IMR-90 (cell line): ENCODE results near the gene PANK2. TPM values are rescaled to one million over a fixed set of nuclear protein-coding genes. Genes with fewer than 3 reads are reported as not detected.

Experiments
- ATAC-seq: fragments of 200-7000 bp; cut with Tn5 transposase; 2 replicates; pipeline ENCODE4 v1.9.1; 2020; ENCODE audit warnings: low read depth, mild to moderate bottlenecking, moderate library complexity
- BruUV-seq: library from RNA; stranded (reverse); fragments of 400-500 nt; replicated peaks from 2 replicates; lab custom pipeline; 2021; lab: Mats Ljungman, UMichigan
- CTCF ChIA-PET: fragments of 300-600 bp; formaldehyde crosslinking; extraction: SDS; loops from one replicate; lab custom pipeline; 2021; ENCODE audit warnings: antibody characterized with exemption; lab: Yijun Ruan, JAX
- POLR2A ChIA-PET: fragments of 300-600 bp; sonication (Branson Sonifier 250); formaldehyde crosslinking; loops from one replicate; lab custom pipeline; 2022; ENCODE audit warnings: antibody characterized with exemption; ENCODE audit not compliant: unreplicated experiment; lab: Charles Lee
- DNase-seq: peaks from one replicate; pipeline ENCODE4 v3.0.0; 2013
- H2AFZ ChIP-seq: replicated peaks from 2 replicates; pipeline ENCODE3; 2013; ENCODE audit warnings: low read length, mild to moderate bottlenecking; ENCODE audit not compliant: poor library complexity
- H2AK5ac ChIP-seq: 2 replicates; pipeline ENCODE4 v1.6.1; 2013; ENCODE audit warnings: low read depth, low read length, inconsistent platforms
- H2AK9ac ChIP-seq: replicated peaks from 2 replicates; pipeline ENCODE3; 2013; ENCODE audit warnings: mild to moderate bottlenecking, low read depth, low read length, moderate library complexity; ENCODE audit not compliant: poor library complexity
- H2BK120ac ChIP-seq: 2 replicates; pipeline ENCODE4 v1.6.1; 2013; ENCODE audit warnings: low read depth, low read length, inconsistent platforms
- H2BK15ac ChIP-seq: 3 replicates; pipeline ENCODE4 v1.6.1; 2013; ENCODE audit warnings: low read depth, low read length, inconsistent platforms
- H2BK20ac ChIP-seq: 2 replicates; pipeline ENCODE4 v1.6.1; 2013; ENCODE audit warnings: low read depth, mild to moderate bottlenecking, inconsistent platforms, low read length, moderate library complexity
- H2BK5ac ChIP-seq: 2 replicates; pipeline ENCODE4 v1.6.1; 2013; ENCODE audit warnings: mild to moderate bottlenecking, low read depth, low read length, inconsistent platforms; ENCODE audit not compliant: poor library complexity, severe bottlenecking
- H3K14ac ChIP-seq: replicated peaks from 2 replicates; pipeline ENCODE4 v1.6.1; 2013; ENCODE audit warnings: low read depth, low read length, inconsistent platforms
- H3K18ac ChIP-seq: 2 replicates; pipeline ENCODE4 v1.6.1; 2013; ENCODE audit warnings: low read depth, low read length, control low read depth
- H3K23ac ChIP-seq: 2 replicates; pipeline ENCODE4 v1.6.1; 2013; ENCODE audit warnings: low read depth, low read length, inconsistent platforms
- H3K27ac ChIP-seq: 2 replicates; pipeline ENCODE4 v1.5.1; 2013; ENCODE audit warnings: mild to moderate bottlenecking, control low read depth, low read length; ENCODE audit not compliant: insufficient read depth
- H3K27me3 ChIP-seq: 2 replicates; pipeline ENCODE4 v1.6.1; 2013; ENCODE audit warnings: low read length; ENCODE audit not compliant: control insufficient read depth, insufficient read depth
- H3K36me3 ChIP-seq: 2 replicates; pipeline ENCODE4 v1.6.1; 2013; ENCODE audit warnings: low read length, mixed read lengths; ENCODE audit not compliant: control insufficient read depth, insufficient read depth
- H3K4ac ChIP-seq: 2 replicates; pipeline ENCODE4 v1.6.1; 2013; ENCODE audit warnings: low read depth, low read length, inconsistent platforms
- H3K4me1 ChIP-seq: 2 replicates; pipeline ENCODE4 v1.6.1; 2013; ENCODE audit warnings: low read length, mixed read lengths; ENCODE audit not compliant: control insufficient read depth, insufficient read depth
- H3K4me2 ChIP-seq: 2 replicates; pipeline ENCODE4 v1.6.1; 2013; ENCODE audit warnings: low read depth, mild to moderate bottlenecking, control low read depth, low read length, moderate library complexity
- H3K4me3 ChIP-seq: 2 replicates; pipeline ENCODE4 v1.5.1; 2013; ENCODE audit warnings: low read depth, mild to moderate bottlenecking, control low read depth, low read length, moderate library complexity; ENCODE audit not compliant: insufficient read depth
- H3K56ac ChIP-seq: 2 replicates; pipeline ENCODE4 v1.6.1; 2013; ENCODE audit warnings: low read length, inconsistent platforms; ENCODE audit not compliant: insufficient read depth; ENCODE audit errors: extremely low read depth
- H3K79me1 ChIP-seq, 2 experiments: 2 replicates each; pipeline ENCODE4 v1.6.1; 2013; ENCODE audit warnings: low read length in 2 of 2, inconsistent platforms in 1 of 2, low read depth in 1 of 2
- H3K9ac ChIP-seq: 2 replicates; pipeline ENCODE4 v1.6.1; 2013; ENCODE audit warnings: low read depth, low read length, control low read depth
- H3K9me1 ChIP-seq: 2 replicates; pipeline ENCODE4 v1.6.1; 2013; ENCODE audit warnings: low read length, inconsistent platforms; ENCODE audit not compliant: insufficient read depth
- H3K9me3 ChIP-seq: 2 replicates; pipeline ENCODE4 v1.6.1; 2013; ENCODE audit warnings: low read length; ENCODE audit not compliant: control insufficient read depth, insufficient read depth
- H4K20me1 ChIP-seq: 2 replicates; pipeline ENCODE4 v1.6.1; 2013; ENCODE audit warnings: low read length, inconsistent platforms; ENCODE audit not compliant: insufficient read depth
- H4K5ac ChIP-seq: 2 replicates; pipeline ENCODE4 v1.6.1; 2013; ENCODE audit warnings: mild to moderate bottlenecking, low read depth, low read length, control low read depth
- H4K8ac ChIP-seq, 2 experiments: 2 replicates each; pipeline ENCODE4 v1.6.1; 2013; ENCODE audit warnings: low read depth in 2 of 2, low read length in 2 of 2, control low read depth in 1 of 2, inconsistent platforms in 1 of 2
- H4K91ac ChIP-seq: 2 replicates; pipeline ENCODE4 v1.6.1; 2013; ENCODE audit warnings: low read depth, low read length, inconsistent platforms; ENCODE audit not compliant: insufficient read depth
- CHD1 ChIP-seq: IDR thresholded peaks from 2 replicates; pipeline ENCODE4 v1.6.1; 2012; ENCODE audit warnings: low read depth, low read length, improper control_type of control experiment
- POLR2A ChIP-seq: IDR thresholded peaks from 2 replicates; pipeline ENCODE4 v1.6.1; 2012; ENCODE audit warnings: mild to moderate bottlenecking, low read depth, low read length
- RCOR1 ChIP-seq: IDR thresholded peaks from 2 replicates; pipeline ENCODE4 v1.6.1; 2012; ENCODE audit warnings: mild to moderate bottlenecking, low read length, improper control_type of control experiment; ENCODE audit not compliant: insufficient replicate concordance
- WGBS, 2 experiments: methylation state at CpG; one replicate each; pipeline versions ENCODE4 v1.1.5 to v1.1.7; 2013; ENCODE audit warnings: missing lambda C conversion rate in 2 of 2; ENCODE audit not compliant: insufficient read length in 1 of 2; ENCODE audit errors: extremely low coverage in 2 of 2; 5-methylcytosine and 5-hydroxymethylcytosine counted together
- dilution Hi-C: fragments of 300-500 bp; cut with HindIII; formaldehyde crosslinking; loops from one replicate; pipeline ENCODE4 v1.14.3; 2018; ENCODE audit warnings: low sequenced_read_pairs; ENCODE audit not compliant: unreplicated experiment
- in situ Hi-C: fragments of 300-500 bp; cut with MboI; formaldehyde crosslinking; loops from 3 replicates; pipeline ENCODE4 v1.14.3; 2019; ENCODE audit warnings: low sequenced_read_pairs, inconsistent platforms, mixed read lengths
- intact Hi-C: fragments of 100-400 bp; cut with micrococcal nuclease; formaldehyde crosslinking; loops from 2 replicates; pipeline ENCODE4 v1.10.0; 2022
- polyA plus RNA-seq, 3 experiments: library from polyadenylated mRNA; depleted of rRNA; stranded (reverse); fragments of >200 nt; gene quantifications; 2 replicates each; pipeline ENCODE4 v1.2.3, GENCODE V29; 2012; ENCODE audit warnings: low replicate concordance in 1 of 3
- total RNA-seq: library from RNA; depleted of rRNA; stranded (reverse); fragments of >200 nt; gene quantifications from 2 replicates; pipeline ENCODE4 v1.2.3, GENCODE V29; 2012
- TF ChIP-seq, protein P1 (sequence below): fragments of 150-350 bp; IDR thresholded peaks from 2 replicates; pipeline ENCODE4 v1.6.1; 2017; ENCODE audit warnings: mild to moderate bottlenecking, antibody characterized with exemption, low read length, low read depth

Gene PANK2
- total and polyA plus RNA-seq, 2 of the 4 experiments (the other 2 are of a cell fraction), result 17.7 to 28.1 TPM

DNA sequence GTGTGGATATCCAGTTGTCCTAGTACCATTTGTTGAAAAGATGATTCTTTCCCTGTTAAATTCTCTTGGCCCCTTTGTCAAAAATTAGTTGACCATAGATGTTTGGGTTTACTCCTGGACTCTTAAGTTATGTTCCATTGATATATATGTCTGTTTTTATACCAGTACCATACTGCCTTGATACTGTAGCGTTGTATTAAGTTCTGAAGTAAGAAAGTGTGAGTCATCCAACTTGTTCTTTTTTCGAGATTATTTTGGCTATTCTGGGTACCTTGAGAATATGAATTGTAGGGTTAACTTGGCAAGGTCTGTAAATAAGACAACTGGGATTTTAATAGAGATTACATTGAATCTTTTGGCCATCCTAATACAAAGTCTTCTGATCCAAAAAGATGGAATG lies 26.5 kb downstream of the PANK2 start:
- ChIA-PET CTCF (no interaction called here), POLR2A (no interaction called here)
- Histone ChIP-seq H3K79me1 (peaks cover 35 to 52% of the 10 kb centered on the region in 2 experiments), H2BK120ac (no peak overlapping the region), H2AFZ (no peak overlapping the region), H3K4me2 (no peak overlapping the region), H3K4ac (no peak overlapping the region), H2AK5ac (no peak overlapping the region), H2BK5ac (no peak overlapping the region), H4K5ac (no peak overlapping the region), H3K14ac (no peak overlapping the region), H3K27me3 (no peaks in the 10 kb centered on the region), H4K20me1 (peaks cover 62% of the 10 kb centered on the region), H3K9me1 (peaks cover 6% of the 10 kb centered on the region), H2BK15ac (no peak overlapping the region), H2AK9ac (no peak overlapping the region), H3K18ac (no peak overlapping the region), H4K8ac (no peak overlapping the region), H2BK20ac (no peak overlapping the region), H3K56ac (no peak overlapping the region), H3K4me1 (peaks cover 5% of the 10 kb centered on the region), H3K36me3 (peaks cover 38% of the 10 kb centered on the region), H3K9me3 (no peaks in the 10 kb centered on the region), H3K23ac (no peak overlapping the region), H3K4me3 (no peak overlapping the region), H4K91ac (no peak overlapping the region), H3K9ac (no peak overlapping the region), H3K27ac (no peak overlapping the region)
- DNase-seq, result no peak
- intact Hi-C loops (no loop called here), in situ Hi-C loops (no loop called here), dilution Hi-C loops (no loop called here)
- no CpG with 5 or more reads among the region's 2 CpGs for WGBS, 2 experiments
- no peak for ATAC-seq
- BruUV-seq, result no TSS peak
- TF ChIP-seq, protein P1, sequence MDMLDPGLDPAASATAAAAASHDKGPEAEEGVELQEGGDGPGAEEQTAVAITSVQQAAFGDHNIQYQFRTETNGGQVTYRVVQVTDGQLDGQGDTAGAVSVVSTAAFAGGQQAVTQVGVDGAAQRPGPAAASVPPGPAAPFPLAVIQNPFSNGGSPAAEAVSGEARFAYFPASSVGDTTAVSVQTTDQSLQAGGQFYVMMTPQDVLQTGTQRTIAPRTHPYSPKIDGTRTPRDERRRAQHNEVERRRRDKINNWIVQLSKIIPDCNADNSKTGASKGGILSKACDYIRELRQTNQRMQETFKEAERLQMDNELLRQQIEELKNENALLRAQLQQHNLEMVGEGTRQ, result no peak
- TF ChIP-seq POLR2A, result no peak
- no peak for TF ChIP-seq RCOR1
- no peak for TF ChIP-seq CHD1
